IMR-90 (cell line): ENCODE results near the gene ZDHHC14. TPM values are rescaled to one million over a fixed set of nuclear protein-coding genes. Genes with fewer than 3 reads are reported as not detected.

Experiments used
- ATAC-seq: fragments of 200-7000 bp; cut with Tn5 transposase; 2 replicates; pipeline ENCODE4 v1.9.1; 2020; ENCODE audit warnings: low read depth, mild to moderate bottlenecking, moderate library complexity
- BruUV-seq: library from RNA; stranded (reverse); fragments of 400-500 nt; replicated peaks from 2 replicates; lab custom pipeline; 2021; lab: Mats Ljungman, UMichigan
- CTCF ChIA-PET: fragments of 300-600 bp; formaldehyde crosslinking; extraction: SDS; loops from one replicate; lab custom pipeline; 2021; ENCODE audit warnings: antibody characterized with exemption; lab: Yijun Ruan, JAX
- POLR2A ChIA-PET: fragments of 300-600 bp; sonication (Branson Sonifier 250); formaldehyde crosslinking; loops from one replicate; lab custom pipeline; 2022; ENCODE audit warnings: antibody characterized with exemption; ENCODE audit not compliant: unreplicated experiment; lab: Charles Lee
- DNase-seq: peaks from one replicate; pipeline ENCODE4 v3.0.0; 2013
- H2AFZ ChIP-seq: replicated peaks from 2 replicates; pipeline ENCODE3; 2013; ENCODE audit warnings: low read length, mild to moderate bottlenecking; ENCODE audit not compliant: poor library complexity
- H2AK5ac ChIP-seq: 2 replicates; pipeline ENCODE4 v1.6.1; 2013; ENCODE audit warnings: low read depth, low read length, inconsistent platforms
- H2AK9ac ChIP-seq: replicated peaks from 2 replicates; pipeline ENCODE3; 2013; ENCODE audit warnings: mild to moderate bottlenecking, low read depth, low read length, moderate library complexity; ENCODE audit not compliant: poor library complexity
- H2BK120ac ChIP-seq: 2 replicates; pipeline ENCODE4 v1.6.1; 2013; ENCODE audit warnings: low read depth, low read length, inconsistent platforms
- H2BK15ac ChIP-seq: 3 replicates; pipeline ENCODE4 v1.6.1; 2013; ENCODE audit warnings: low read depth, low read length, inconsistent platforms
- H2BK20ac ChIP-seq: 2 replicates; pipeline ENCODE4 v1.6.1; 2013; ENCODE audit warnings: low read depth, mild to moderate bottlenecking, inconsistent platforms, low read length, moderate library complexity
- H2BK5ac ChIP-seq: 2 replicates; pipeline ENCODE4 v1.6.1; 2013; ENCODE audit warnings: mild to moderate bottlenecking, low read depth, low read length, inconsistent platforms; ENCODE audit not compliant: poor library complexity, severe bottlenecking
- H3K14ac ChIP-seq: replicated peaks from 2 replicates; pipeline ENCODE4 v1.6.1; 2013; ENCODE audit warnings: low read depth, low read length, inconsistent platforms
- H3K18ac ChIP-seq: 2 replicates; pipeline ENCODE4 v1.6.1; 2013; ENCODE audit warnings: low read depth, low read length, control low read depth
- H3K23ac ChIP-seq: 2 replicates; pipeline ENCODE4 v1.6.1; 2013; ENCODE audit warnings: low read depth, low read length, inconsistent platforms
- H3K27ac ChIP-seq: 2 replicates; pipeline ENCODE4 v1.5.1; 2013; ENCODE audit warnings: mild to moderate bottlenecking, control low read depth, low read length; ENCODE audit not compliant: insufficient read depth
- H3K27me3 ChIP-seq: 2 replicates; pipeline ENCODE4 v1.6.1; 2013; ENCODE audit warnings: low read length; ENCODE audit not compliant: control insufficient read depth, insufficient read depth
- H3K36me3 ChIP-seq: 2 replicates; pipeline ENCODE4 v1.6.1; 2013; ENCODE audit warnings: low read length, mixed read lengths; ENCODE audit not compliant: control insufficient read depth, insufficient read depth
- H3K4ac ChIP-seq: 2 replicates; pipeline ENCODE4 v1.6.1; 2013; ENCODE audit warnings: low read depth, low read length, inconsistent platforms
- H3K4me1 ChIP-seq: 2 replicates; pipeline ENCODE4 v1.6.1; 2013; ENCODE audit warnings: low read length, mixed read lengths; ENCODE audit not compliant: control insufficient read depth, insufficient read depth
- H3K4me2 ChIP-seq: 2 replicates; pipeline ENCODE4 v1.6.1; 2013; ENCODE audit warnings: low read depth, mild to moderate bottlenecking, control low read depth, low read length, moderate library complexity
- H3K4me3 ChIP-seq: 2 replicates; pipeline ENCODE4 v1.5.1; 2013; ENCODE audit warnings: low read depth, mild to moderate bottlenecking, control low read depth, low read length, moderate library complexity; ENCODE audit not compliant: insufficient read depth
- H3K56ac ChIP-seq: 2 replicates; pipeline ENCODE4 v1.6.1; 2013; ENCODE audit warnings: low read length, inconsistent platforms; ENCODE audit not compliant: insufficient read depth; ENCODE audit errors: extremely low read depth
- H3K79me1 ChIP-seq, 2 experiments: 2 replicates each; pipeline ENCODE4 v1.6.1; 2013; ENCODE audit warnings: low read length in 2 of 2, inconsistent platforms in 1 of 2, low read depth in 1 of 2
- H3K9ac ChIP-seq: 2 replicates; pipeline ENCODE4 v1.6.1; 2013; ENCODE audit warnings: low read depth, low read length, control low read depth
- H3K9me1 ChIP-seq: 2 replicates; pipeline ENCODE4 v1.6.1; 2013; ENCODE audit warnings: low read length, inconsistent platforms; ENCODE audit not compliant: insufficient read depth
- H3K9me3 ChIP-seq: 2 replicates; pipeline ENCODE4 v1.6.1; 2013; ENCODE audit warnings: low read length; ENCODE audit not compliant: control insufficient read depth, insufficient read depth
- H4K20me1 ChIP-seq: 2 replicates; pipeline ENCODE4 v1.6.1; 2013; ENCODE audit warnings: low read length, inconsistent platforms; ENCODE audit not compliant: insufficient read depth
- H4K5ac ChIP-seq: 2 replicates; pipeline ENCODE4 v1.6.1; 2013; ENCODE audit warnings: mild to moderate bottlenecking, low read depth, low read length, control low read depth
- H4K8ac ChIP-seq, 2 experiments: 2 replicates each; pipeline ENCODE4 v1.6.1; 2013; ENCODE audit warnings: low read depth in 2 of 2, low read length in 2 of 2, control low read depth in 1 of 2, inconsistent platforms in 1 of 2
- H4K91ac ChIP-seq: 2 replicates; pipeline ENCODE4 v1.6.1; 2013; ENCODE audit warnings: low read depth, low read length, inconsistent platforms; ENCODE audit not compliant: insufficient read depth
- BHLHE40 ChIP-seq: fragments of 150-350 bp; IDR thresholded peaks from 2 replicates; pipeline ENCODE4 v1.6.1; 2016; ENCODE audit warnings: mild to moderate bottlenecking, low read depth, low read length
- CEBPB ChIP-seq: IDR thresholded peaks from 2 replicates; pipeline ENCODE4 v1.6.1; 2012; ENCODE audit warnings: low read depth, low read length, improper control_type of control experiment
- CHD1 ChIP-seq: IDR thresholded peaks from 2 replicates; pipeline ENCODE4 v1.6.1; 2012; ENCODE audit warnings: low read depth, low read length, improper control_type of control experiment
- CTCF ChIP-seq: conservative IDR thresholded peaks from 2 replicates; pipeline ENCODE4 v1.5.1; 2012; ENCODE audit warnings: mild to moderate bottlenecking, low read depth, low read length, improper control_type of control experiment
- ELK1 ChIP-seq: fragments of 150-350 bp; IDR thresholded peaks from 2 replicates; pipeline ENCODE4 v1.6.1; 2016; ENCODE audit warnings: low read depth, mild to moderate bottlenecking, low read length, moderate library complexity, borderline replicate concordance
- FOS ChIP-seq: fragments of 150-350 bp; IDR thresholded peaks from 2 replicates; pipeline ENCODE4 v1.6.1; 2016; ENCODE audit warnings: low read depth, low read length
- MAFK ChIP-seq: IDR thresholded peaks from 2 replicates; pipeline ENCODE4 v1.6.1; 2012; ENCODE audit warnings: low read depth, low read length, improper control_type of control experiment
- MAZ ChIP-seq: IDR thresholded peaks from 2 replicates; pipeline ENCODE4 v1.6.1; 2012; ENCODE audit warnings: low read depth, mild to moderate bottlenecking, low read length, improper control_type of control experiment, moderate library complexity, borderline replicate concordance
- MXI1 ChIP-seq: IDR thresholded peaks from 2 replicates; pipeline ENCODE4 v1.6.1; 2012; ENCODE audit warnings: low read depth, mild to moderate bottlenecking, low read length, moderate library complexity, borderline replicate concordance
- NFE2L2 ChIP-seq: fragments of 150-350 bp; IDR thresholded peaks from 2 replicates; pipeline ENCODE4 v1.6.1; 2016; ENCODE audit warnings: low read depth, mild to moderate bottlenecking, low read length
- POLR2A ChIP-seq: IDR thresholded peaks from 2 replicates; pipeline ENCODE4 v1.6.1; 2012; ENCODE audit warnings: mild to moderate bottlenecking, low read depth, low read length
- RAD21 ChIP-seq: IDR thresholded peaks from 2 replicates; pipeline ENCODE4 v1.6.1; 2012; ENCODE audit warnings: low read length, improper control_type of control experiment
- RCOR1 ChIP-seq: IDR thresholded peaks from 2 replicates; pipeline ENCODE4 v1.6.1; 2012; ENCODE audit warnings: mild to moderate bottlenecking, low read length, improper control_type of control experiment; ENCODE audit not compliant: insufficient replicate concordance
- RFX5 ChIP-seq: IDR thresholded peaks from 2 replicates; pipeline ENCODE4 v1.8.0; 2012; ENCODE audit warnings: low read depth, mild to moderate bottlenecking, low read length, moderate library complexity
- SMC3 ChIP-seq: fragments of 150-350 bp; IDR thresholded peaks from 2 replicates; pipeline ENCODE4 v1.6.1; 2016; ENCODE audit warnings: low read depth, mild to moderate bottlenecking, antibody characterized with exemption, low read length, moderate library complexity
- USF2 ChIP-seq: fragments of 150-350 bp; IDR thresholded peaks from 2 replicates; pipeline ENCODE4 v1.6.1; 2017; ENCODE audit warnings: mild to moderate bottlenecking, antibody characterized with exemption, low read length, low read depth
- WGBS, 2 experiments: methylation state at CpG; one replicate each; pipeline versions ENCODE4 v1.1.5 to v1.1.7; 2013; ENCODE audit warnings: missing lambda C conversion rate in 2 of 2; ENCODE audit not compliant: insufficient read length in 1 of 2; ENCODE audit errors: extremely low coverage in 2 of 2; 5-methylcytosine and 5-hydroxymethylcytosine counted together
- dilution Hi-C: fragments of 300-500 bp; cut with HindIII; formaldehyde crosslinking; loops from one replicate; pipeline ENCODE4 v1.14.3; 2018; ENCODE audit warnings: low sequenced_read_pairs; ENCODE audit not compliant: unreplicated experiment
- in situ Hi-C: fragments of 300-500 bp; cut with MboI; formaldehyde crosslinking; loops from 3 replicates; pipeline ENCODE4 v1.14.3; 2019; ENCODE audit warnings: low sequenced_read_pairs, inconsistent platforms, mixed read lengths
- intact Hi-C: fragments of 100-400 bp; cut with micrococcal nuclease; formaldehyde crosslinking; loops from 2 replicates; pipeline ENCODE4 v1.10.0; 2022
- polyA plus RNA-seq, 3 experiments: library from polyadenylated mRNA; depleted of rRNA; stranded (reverse); fragments of >200 nt; gene quantifications; 2 replicates each; pipeline ENCODE4 v1.2.3, GENCODE V29; 2012; ENCODE audit warnings: low replicate concordance in 1 of 3
- total RNA-seq: library from RNA; depleted of rRNA; stranded (reverse); fragments of >200 nt; gene quantifications from 2 replicates; pipeline ENCODE4 v1.2.3, GENCODE V29; 2012

The ZDHHC14 gene
- total and polyA plus RNA-seq, 2 of the 4 experiments (the other 2 are of a cell fraction) = 0.90 to 2.0 TPM

GRCh38 chr6:157650801-157651200 lies 269.8 kb downstream of the ZDHHC14 start:
- no peak overlapping the region for H3K4me2 ChIP-seq
- DNase-seq = no peak
- no peak overlapping the region for H2BK15ac ChIP-seq
- H4K5ac ChIP-seq = no peak overlapping the region
- no peak overlapping the region for H4K91ac ChIP-seq
- H2AK5ac ChIP-seq = no peak overlapping the region
- H3K79me1 ChIP-seq = no peaks in the 10 kb centered on the region
- H3K4ac ChIP-seq = no peak overlapping the region
- H2BK120ac ChIP-seq = no peak overlapping the region
- no peak for ATAC-seq
- H3K27me3 ChIP-seq = no peaks in the 10 kb centered on the region; the same call in 1 of the 2 replicates
- no TSS peak for BruUV-seq
- no peaks in the 10 kb centered on the region for H3K4me1 ChIP-seq
- H3K56ac ChIP-seq = no peak overlapping the region
- CTCF ChIA-PET = no interaction called here
- dilution Hi-C loops (no loop called here), intact Hi-C loops (no loop called here), in situ Hi-C loops (no loop called here)
- H2AFZ ChIP-seq = no peak overlapping the region
- H3K9me1 ChIP-seq = no peaks in the 10 kb centered on the region
- H3K18ac ChIP-seq = no peak overlapping the region
- no peak overlapping the region for H3K23ac ChIP-seq
- no peak overlapping the region for H2BK5ac ChIP-seq
- H3K14ac ChIP-seq = no peak overlapping the region
- H2BK20ac ChIP-seq = no peak overlapping the region
- no peak overlapping the region for H3K9ac ChIP-seq
- TF ChIP-seq RFX5 (no peak), CHD1 (no peak), RAD21 (no peak), MAFK (no peak), MXI1 (no peak), MAZ (no peak), BHLHE40 (no peak), CTCF (no peak), USF2 (no peak), FOS (no peak), NFE2L2 (no peak), SMC3 (no peak), ELK1 (no peak), RCOR1 (no peak), POLR2A (no peak), CEBPB (no peak)
- no peaks in the 10 kb centered on the region for H4K20me1 ChIP-seq
- H3K36me3 ChIP-seq = no peaks in the 10 kb centered on the region
- no peaks in the 10 kb centered on the region for H3K9me3 ChIP-seq
- no peak overlapping the region for H3K4me3 ChIP-seq
- POLR2A ChIA-PET = no interaction called here
- H4K8ac ChIP-seq = no peak overlapping the region
- no peak overlapping the region for H2AK9ac ChIP-seq
- WGBS, 2 experiments = 80% methylated on average over 1 of the region's 7 CpGs; no CpG with 5 or more reads in 1 of the 2 experiments
- no peak overlapping the region for H3K27ac ChIP-seq
